IPS-20b (cell line): ENCODE results near the gene TLE1.

Experiments used
- H3K27ac ChIP-seq: one replicate; pipeline ENCODE4 v1.5.1; 2013; ENCODE audit warnings: low read length
- H3K27me3 ChIP-seq: 2 replicates; pipeline ENCODE4 v1.6.1; 2013; ENCODE audit warnings: mild to moderate bottlenecking, low read length, inconsistent platforms; ENCODE audit not compliant: insufficient read depth
- H3K36me3 ChIP-seq: 2 replicates; pipeline ENCODE4 v1.6.1; 2013; ENCODE audit warnings: low read depth, mild to moderate bottlenecking, inconsistent platforms, low read length, moderate library complexity; ENCODE audit not compliant: insufficient read depth
- H3K4me1 ChIP-seq: 2 replicates; pipeline ENCODE4 v1.6.1; 2013; ENCODE audit warnings: mild to moderate bottlenecking, control low read depth, inconsistent platforms, low read length, moderate library complexity; ENCODE audit not compliant: insufficient read depth
- H3K4me3 ChIP-seq: 2 replicates; pipeline ENCODE4 v1.5.1; 2013; ENCODE audit warnings: mild to moderate bottlenecking, low read length, inconsistent platforms
- H3K9ac ChIP-seq: 2 replicates; pipeline ENCODE4 v1.6.1; 2013; ENCODE audit warnings: low read depth, mild to moderate bottlenecking, inconsistent platforms, low read length, moderate library complexity
- H3K9me3 ChIP-seq: 2 replicates; pipeline ENCODE4 v1.6.1; 2013; ENCODE audit warnings: mild to moderate bottlenecking, low read depth, low read length, inconsistent platforms; ENCODE audit not compliant: insufficient read depth

Gene TLE1

GRCh38 chr9:81669041-81669651 is 20.2 kb downstream of the TLE1 start:
- Histone ChIP-seq H3K4me1 (peaks cover 31% of the 10 kb centered on the region), H3K9ac (no peak overlapping the region), H3K4me3 (no peak overlapping the region), H3K9me3 (no peaks in the 10 kb centered on the region), H3K36me3 (peaks cover 57% of the 10 kb centered on the region), H3K27ac (no peak overlapping the region), H3K27me3 (no peaks in the 10 kb centered on the region)

- no peaks in the 10 kb centered on the region for H3K9me3 ChIP-seq
- peak overlapping the region; percentile 10; the same call in 1 of the 2 replicates for H3K4me3 ChIP-seq
- H3K27ac ChIP-seq, result peak overlapping the region; percentile 50
- H3K27me3 ChIP-seq, result no peaks in the 10 kb centered on the region
- H3K4me1 ChIP-seq, result peaks cover 36% of the 10 kb centered on the region
- peaks cover 51% of the 10 kb centered on the region for H3K36me3 ChIP-seq
- peak overlapping the region; percentile 50; the same call in 1 of the 2 replicates for H3K9ac ChIP-seq
Observed at GRCh38 chr9:81666123-81666522, 23.2 kb downstream of the TLE1 start.

GRCh38 chr9:81665322-81665871 is 23.9 kb downstream of the TLE1 start:
- Histone ChIP-seq H3K4me3 (peak overlapping the region; percentile 10; the same call in 1 of the 2 replicates), H3K9me3 (no peaks in the 10 kb centered on the region), H3K4me1 (peaks cover 36% of the 10 kb centered on the region), H3K27me3 (no peaks in the 10 kb centered on the region), H3K9ac (peak overlapping the region; percentile 50; the same call in 1 of the 2 replicates), H3K36me3 (peaks cover 46% of the 10 kb centered on the region), H3K27ac (peak overlapping the region; percentile 52)

- peaks cover 40% of the 10 kb centered on the region for H3K4me1 ChIP-seq
- peak overlapping the region; percentile 10; the same call in 1 of the 2 replicates for H3K4me3 ChIP-seq
- H3K36me3 ChIP-seq, result peaks cover 50% of the 10 kb centered on the region
- peak overlapping the region; percentile 52 for H3K27ac ChIP-seq
- H3K9ac ChIP-seq, result peak overlapping the region; percentile 50
- no peaks in the 10 kb centered on the region for H3K27me3 ChIP-seq
- H3K9me3 ChIP-seq, result no peaks in the 10 kb centered on the region
Observed at GRCh38 chr9:81664638-81665222, 24.6 kb downstream of the TLE1 start.

- Histone ChIP-seq H3K9me3 (no peaks in the 10 kb centered on the region), H3K4me1 (peaks cover 47% of the 10 kb centered on the region), H3K9ac (no peak overlapping the region), H3K27ac (no peak overlapping the region), H3K27me3 (no peaks in the 10 kb centered on the region), H3K4me3 (no peak overlapping the region), H3K36me3 (peaks cover 45% of the 10 kb centered on the region)
Observed at GRCh38 chr9:81661339-81661738, 28.0 kb downstream of the TLE1 start.

- no peak overlapping the region for H3K9ac ChIP-seq
- no peaks in the 10 kb centered on the region for H3K27me3 ChIP-seq
- H3K4me1 ChIP-seq, result peaks cover 24% of the 10 kb centered on the region
- H3K27ac ChIP-seq, result no peak overlapping the region
- H3K4me3 ChIP-seq, result no peak overlapping the region
- peaks cover 60% of the 10 kb centered on the region for H3K36me3 ChIP-seq
- H3K9me3 ChIP-seq, result no peaks in the 10 kb centered on the region
Observed at GRCh38 chr9:81656871-81657337, 32.4 kb downstream of the TLE1 start.

GRCh38 chr9:81656004-81656403 is 33.3 kb downstream of the TLE1 start:
- H3K36me3 ChIP-seq, result peaks cover 61% of the 10 kb centered on the region
- H3K4me1 ChIP-seq, result peaks cover 27% of the 10 kb centered on the region
- H3K27me3 ChIP-seq, result no peaks in the 10 kb centered on the region
- H3K4me3 ChIP-seq, result no peak overlapping the region
- H3K9ac ChIP-seq, result no peak overlapping the region
- no peak overlapping the region for H3K27ac ChIP-seq
- no peaks in the 10 kb centered on the region for H3K9me3 ChIP-seq

- H3K4me1 ChIP-seq, result peaks cover 40% of the 10 kb centered on the region
- no peak overlapping the region for H3K9ac ChIP-seq
- no peak overlapping the region for H3K27ac ChIP-seq
- no peak overlapping the region for H3K4me3 ChIP-seq
- no peaks in the 10 kb centered on the region for H3K9me3 ChIP-seq
- H3K27me3 ChIP-seq, result no peaks in the 10 kb centered on the region
- H3K36me3 ChIP-seq, result peaks cover 69% of the 10 kb centered on the region
Observed at GRCh38 chr9:81653240-81653639, 36.1 kb downstream of the TLE1 start.

GRCh38 chr9:81652058-81652687 is 37.2 kb downstream of the TLE1 start:
- Histone ChIP-seq H3K9ac (no peak overlapping the region), H3K27ac (no peak overlapping the region), H3K4me3 (no peak overlapping the region), H3K27me3 (no peaks in the 10 kb centered on the region), H3K9me3 (no peaks in the 10 kb centered on the region), H3K4me1 (peaks cover 46% of the 10 kb centered on the region), H3K36me3 (peaks cover 65% of the 10 kb centered on the region)

- Histone ChIP-seq H3K27me3 (no peaks in the 10 kb centered on the region), H3K4me1 (peaks cover 50% of the 10 kb centered on the region), H3K27ac (no peak overlapping the region), H3K36me3 (peaks cover 52% of the 10 kb centered on the region), H3K4me3 (no peak overlapping the region), H3K9ac (no peak overlapping the region), H3K9me3 (no peaks in the 10 kb centered on the region)
Observed at GRCh38 chr9:81650586-81651515, 38.5 kb downstream of the TLE1 start.
